ENCODE data around the gene PTPRM. TPM values are rescaled to one million over a fixed set of nuclear protein-coding genes. Genes with fewer than 3 reads are reported as not detected.

The PTPRM gene
- total and polyA plus RNA-seq, 9 donors: 45.6 to 82.0 (median 56.9) TPM

GRCh38 chr18:8003878-8004675 lies 437.0 kb downstream of the PTPRM start:
- intact Hi-C loops (cut with DNase I): no loop called here
- no peak overlapping the region for H3K4me3 ChIP-seq
- H3K9me3 ChIP-seq: no peaks in the 10 kb centered on the region
- TF ChIP-seq EP300 (IDR thresholded peaks at IDR 0.05) (no peak), CTCF (IDR thresholded peaks at IDR 0.05) (no peak), POLR2A (IDR thresholded peaks at IDR 0.05) (no peak)
- DNase-seq: no peak
- no peaks in the 10 kb centered on the region for H3K36me3 ChIP-seq
- WGBS, 3 donors: 25 to 36% (median 26%) methylated on average over 6 of the region's 6 CpGs
- peaks cover 3% of the 10 kb centered on the region for H3K4me1 ChIP-seq (ENCODE audit: insufficient read depth)
- H3K27ac ChIP-seq: peak overlapping the region in 1 of 2 donors; percentile 47
- H3K27me3 ChIP-seq: no peaks in the 10 kb centered on the region

GRCh38 chr18:8004792-8005191 lies 437.7 kb downstream of the PTPRM start:
- intact Hi-C loops (cut with DNase I): no loop called here
- no peaks in the 10 kb centered on the region for H3K27me3 ChIP-seq
- H3K4me3 ChIP-seq: no peak overlapping the region
- peaks cover 3% of the 10 kb centered on the region for H3K4me1 ChIP-seq (ENCODE audit: insufficient read depth)
- no peak overlapping the region for H3K27ac ChIP-seq
- TF ChIP-seq CTCF (IDR thresholded peaks at IDR 0.05) (no peak), POLR2A (IDR thresholded peaks at IDR 0.05) (no peak), EP300 (IDR thresholded peaks at IDR 0.05) (no peak)
- DNase-seq: no peak
- 69 to 84% (median 72%) methylated on average over 3 of the region's 3 CpGs for WGBS, 3 donors
- H3K9me3 ChIP-seq: no peaks in the 10 kb centered on the region
- H3K36me3 ChIP-seq: no peaks in the 10 kb centered on the region

GRCh38 chr18:8005870-8006569 lies 438.9 kb downstream of the PTPRM start:
- DNase-seq: no peak
- Histone ChIP-seq H3K27ac (no peak overlapping the region), H3K36me3 (no peaks in the 10 kb centered on the region), H3K27me3 (no peaks in the 10 kb centered on the region), H3K9me3 (no peaks in the 10 kb centered on the region), H3K4me1 (ENCODE audit: insufficient read depth) (peaks cover 3% of the 10 kb centered on the region), H3K4me3 (no peak overlapping the region)
- intact Hi-C loops (cut with DNase I): no loop called here
- no peak for TF ChIP-seq EP300 (IDR thresholded peaks at IDR 0.05)
- TF ChIP-seq POLR2A (IDR thresholded peaks at IDR 0.05): no peak
- no peak for TF ChIP-seq CTCF (IDR thresholded peaks at IDR 0.05)
- 87 to 93% (median 90%) methylated on average over 7 of the region's 7 CpGs for WGBS, 3 donors

- 79 to 98% (median 97%) methylated on average over 3 of the region's 3 CpGs for WGBS, 3 donors
- no peak overlapping the region for H3K4me3 ChIP-seq
- peaks cover 3% of the 10 kb centered on the region for H3K4me1 ChIP-seq (ENCODE audit: insufficient read depth)
- H3K9me3 ChIP-seq: no peaks in the 10 kb centered on the region
- no peaks in the 10 kb centered on the region for H3K36me3 ChIP-seq
- intact Hi-C loops (cut with DNase I): no loop called here
- no peaks in the 10 kb centered on the region for H3K27me3 ChIP-seq
- TF ChIP-seq CTCF (IDR thresholded peaks at IDR 0.05) (no peak), POLR2A (IDR thresholded peaks at IDR 0.05) (no peak), EP300 (IDR thresholded peaks at IDR 0.05) (no peak)
- DNase-seq: no peak
- H3K27ac ChIP-seq: no peak overlapping the region
Observed at GRCh38 chr18:8006979-8007378, 439.9 kb downstream of the PTPRM start.

Measured in ovary (tissue), 9 donors.